C4-2B (cell line): ENCODE data around the gene PRRT1.
A peak's percentile ranks its signal among the peaks of the same experiment; 100 is the strongest.
"Not testable (repeated sequence)": the region's sequence is repeated elsewhere in the genome, so short reads cannot be mapped to it uniquely, and the experiment has no call there.

Experiments used
- H3K27ac ChIP-seq: fragments of 450-650 bp; 2 replicates; pipeline ENCODE4 v1.5.1; 2017
- ZFX ChIP-seq: fragments of 450-650 bp; IDR thresholded peaks from 2 replicates; pipeline ENCODE4 v1.6.1; 2017
- TF ChIP-seq, protein P1 (sequence below): fragments of 450-650 bp; conservative IDR thresholded peaks from 2 replicates; pipeline ENCODE4 v1.5.1; 2017; ENCODE audit warnings: mild to moderate bottlenecking

Gene PRRT1

DNA sequence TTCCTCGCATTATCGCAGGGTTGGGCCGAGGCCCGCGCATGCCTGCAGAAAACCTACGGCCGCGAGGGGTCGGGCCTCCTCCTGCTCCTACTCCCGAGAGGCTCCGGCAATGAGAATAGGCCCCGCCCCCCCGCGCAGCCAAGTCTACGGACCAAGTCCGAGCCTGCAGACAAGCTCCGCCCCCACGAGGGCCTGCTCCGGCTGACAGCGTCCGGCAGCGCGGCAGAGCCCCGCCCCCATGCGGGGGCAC is 43.8 kb upstream of the PRRT1 start:
- TF ChIP-seq, protein P1, sequence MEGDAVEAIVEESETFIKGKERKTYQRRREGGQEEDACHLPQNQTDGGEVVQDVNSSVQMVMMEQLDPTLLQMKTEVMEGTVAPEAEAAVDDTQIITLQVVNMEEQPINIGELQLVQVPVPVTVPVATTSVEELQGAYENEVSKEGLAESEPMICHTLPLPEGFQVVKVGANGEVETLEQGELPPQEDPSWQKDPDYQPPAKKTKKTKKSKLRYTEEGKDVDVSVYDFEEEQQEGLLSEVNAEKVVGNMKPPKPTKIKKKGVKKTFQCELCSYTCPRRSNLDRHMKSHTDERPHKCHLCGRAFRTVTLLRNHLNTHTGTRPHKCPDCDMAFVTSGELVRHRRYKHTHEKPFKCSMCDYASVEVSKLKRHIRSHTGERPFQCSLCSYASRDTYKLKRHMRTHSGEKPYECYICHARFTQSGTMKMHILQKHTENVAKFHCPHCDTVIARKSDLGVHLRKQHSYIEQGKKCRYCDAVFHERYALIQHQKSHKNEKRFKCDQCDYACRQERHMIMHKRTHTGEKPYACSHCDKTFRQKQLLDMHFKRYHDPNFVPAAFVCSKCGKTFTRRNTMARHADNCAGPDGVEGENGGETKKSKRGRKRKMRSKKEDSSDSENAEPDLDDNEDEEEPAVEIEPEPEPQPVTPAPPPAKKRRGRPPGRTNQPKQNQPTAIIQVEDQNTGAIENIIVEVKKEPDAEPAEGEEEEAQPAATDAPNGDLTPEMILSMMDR: no peak
- TF ChIP-seq ZFX: no peak
- H3K27ac ChIP-seq: peak overlapping the region; percentile 97

DNA sequence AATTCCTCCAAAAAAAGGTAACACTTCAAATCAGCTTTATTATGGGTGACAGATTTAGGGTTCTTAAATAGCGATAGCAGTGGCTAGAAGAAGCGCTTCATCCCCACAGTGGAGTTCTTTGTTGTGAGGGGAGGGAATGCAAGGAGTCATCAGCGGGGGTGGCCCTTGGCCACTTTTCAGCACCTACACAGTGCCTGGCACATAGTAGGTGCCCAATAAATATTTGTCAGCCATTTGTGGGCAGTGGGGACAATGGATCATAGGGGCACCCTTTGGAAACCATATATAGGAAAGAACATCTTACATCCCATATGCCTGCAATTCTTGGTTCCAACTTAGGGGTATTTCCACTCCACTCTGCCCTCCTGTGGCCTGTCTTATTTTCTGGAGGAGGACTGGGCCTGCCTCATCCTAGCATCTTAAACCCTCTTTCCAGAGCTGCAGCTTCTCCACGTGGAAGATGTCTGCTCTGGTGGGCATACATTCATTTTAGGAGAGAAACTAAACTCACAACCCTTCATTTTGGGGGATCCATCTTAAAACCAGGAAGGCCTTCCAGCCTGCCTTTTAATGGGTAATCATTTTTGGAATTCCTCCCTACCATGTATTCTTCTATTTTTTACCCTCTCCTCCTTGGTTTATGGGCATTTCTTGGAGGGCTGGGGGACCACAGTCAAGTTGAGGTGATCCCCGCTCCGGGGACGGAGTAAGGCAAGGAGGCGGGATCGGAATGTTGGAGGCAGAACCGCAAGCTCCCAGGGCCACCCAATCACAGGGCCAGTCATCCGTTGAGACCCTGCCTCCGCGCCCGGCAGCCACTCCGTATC is 43.3 kb upstream of the PRRT1 start:
- peak overlapping the region; percentile 97 for H3K27ac ChIP-seq
- TF ChIP-seq, protein P1: peak; percentile 80
- TF ChIP-seq ZFX: no peak

DNA sequence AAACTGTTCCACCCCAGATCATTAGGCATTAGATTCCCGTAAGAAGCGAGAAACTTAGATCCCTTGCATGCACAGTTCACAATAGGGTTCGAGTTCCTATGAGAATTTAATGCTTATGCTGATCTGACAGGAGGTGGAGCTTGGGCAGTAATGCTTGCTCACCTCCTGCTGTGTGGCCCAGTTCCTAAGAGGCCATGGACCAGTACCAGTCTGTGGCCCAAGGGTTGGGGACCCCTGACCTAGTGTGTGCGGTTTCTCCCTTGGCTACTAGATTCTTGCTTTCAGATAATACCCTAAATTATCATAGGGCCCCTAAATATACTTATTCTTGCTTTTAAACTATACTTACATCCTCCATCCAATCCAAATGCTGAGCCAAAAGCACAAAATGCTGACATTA is 42.6 kb upstream of the PRRT1 start:
- H3K27ac ChIP-seq: no peak overlapping the region
- TF ChIP-seq, protein P1: no peak
- no peak for TF ChIP-seq ZFX

DNA sequence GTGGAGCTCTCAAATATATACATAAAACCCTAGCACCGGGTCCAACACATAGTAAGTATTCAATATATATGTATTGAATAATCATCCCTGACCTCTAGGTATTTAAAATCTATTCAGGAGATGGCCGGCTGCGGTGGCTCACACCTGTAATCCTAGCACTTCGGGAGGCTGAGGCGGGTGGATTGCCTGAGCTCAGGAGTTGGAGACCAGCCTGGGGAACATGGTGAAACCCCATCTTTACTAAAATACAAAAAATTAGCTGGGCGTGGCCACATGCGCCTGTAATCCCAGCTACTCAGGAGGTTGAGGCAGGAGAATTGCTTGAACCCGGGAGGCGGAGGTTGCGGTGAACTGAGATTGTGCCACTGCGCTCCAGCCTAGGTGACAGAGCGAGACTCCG is 41.4 kb upstream of the PRRT1 start:
- not testable (repeated sequence) for H3K27ac ChIP-seq

DNA sequence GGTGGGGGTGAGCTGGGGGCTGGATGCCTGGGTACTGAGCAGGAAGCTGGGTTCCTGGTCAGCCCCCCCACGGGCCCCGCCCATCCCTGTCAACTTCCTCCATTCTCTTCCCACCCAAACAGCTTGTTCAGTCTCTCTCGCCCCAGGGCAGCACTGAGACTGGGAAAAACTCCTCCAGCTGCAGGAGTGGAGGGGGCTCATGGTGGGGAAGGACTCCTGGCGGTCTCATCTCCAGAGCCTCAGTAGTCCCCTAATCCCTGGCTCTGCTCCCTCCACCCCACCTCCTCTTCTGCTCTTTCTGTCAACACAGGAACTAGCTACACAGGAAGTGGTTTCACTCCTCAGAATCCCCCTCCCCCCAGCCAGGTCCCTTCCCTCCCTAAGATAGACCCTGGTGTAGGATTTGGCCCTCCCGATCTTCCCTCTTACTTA is 40.9 kb upstream of the PRRT1 start, which contains the start of gene GPSM3:
Gene GPSM3 (minus strand): TSS at position 36 of the 432 bp plus-strand sequence. CDS start 130 bp downstream, outside the sequence.
- no peak for TF ChIP-seq ZFX
- TF ChIP-seq, protein P1: no peak
- H3K27ac ChIP-seq: no peak within 1 kb of the TSS

DNA sequence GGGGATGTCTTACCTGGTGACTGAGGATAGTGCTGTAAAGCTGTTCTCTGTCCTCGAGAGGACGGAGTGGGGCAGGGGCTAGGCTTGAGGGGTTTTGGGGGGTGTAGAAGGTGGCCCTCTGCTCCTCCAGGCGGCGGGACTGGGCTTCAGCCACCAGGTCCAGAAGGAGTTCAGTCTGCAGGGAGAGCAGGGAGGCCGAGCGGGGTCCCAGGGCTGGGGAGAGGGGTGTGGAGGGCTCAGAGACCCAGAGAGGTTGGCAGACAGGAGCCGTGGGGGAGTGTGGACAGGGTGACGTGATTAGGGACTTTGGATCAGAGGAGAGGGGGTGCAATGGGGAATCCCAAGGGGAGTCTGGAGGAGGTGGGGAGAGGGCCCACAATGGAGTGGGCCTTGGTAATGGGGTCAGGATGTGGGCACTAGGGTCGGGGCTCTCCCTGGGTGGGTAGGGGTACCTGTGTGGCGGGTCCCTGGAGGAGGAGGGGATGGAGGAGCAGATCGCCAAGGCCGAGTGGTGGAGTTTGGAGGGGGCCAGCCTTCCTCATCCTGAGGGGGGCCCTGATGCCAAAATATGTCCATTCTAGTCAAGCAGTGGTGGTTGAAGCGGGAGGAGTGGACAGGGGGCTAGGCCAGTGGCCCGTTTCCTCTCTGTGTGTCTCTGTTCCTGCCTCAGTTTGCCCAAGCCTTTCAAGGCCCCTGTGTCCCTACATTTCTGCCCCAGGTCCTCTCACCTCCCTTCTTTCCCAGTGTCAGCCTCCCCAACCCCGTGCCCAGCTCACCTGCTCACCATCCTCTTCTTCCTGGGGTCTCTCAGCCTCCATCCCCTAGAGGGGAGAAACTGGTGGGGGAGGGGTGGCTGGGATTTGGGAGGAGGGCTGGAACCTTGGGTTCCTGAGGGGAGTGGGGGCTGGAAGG is 40.2 kb upstream of the PRRT1 start:
- no peak for TF ChIP-seq ZFX
- TF ChIP-seq, protein P1: no peak
- H3K27ac ChIP-seq: no peak overlapping the region

DNA sequence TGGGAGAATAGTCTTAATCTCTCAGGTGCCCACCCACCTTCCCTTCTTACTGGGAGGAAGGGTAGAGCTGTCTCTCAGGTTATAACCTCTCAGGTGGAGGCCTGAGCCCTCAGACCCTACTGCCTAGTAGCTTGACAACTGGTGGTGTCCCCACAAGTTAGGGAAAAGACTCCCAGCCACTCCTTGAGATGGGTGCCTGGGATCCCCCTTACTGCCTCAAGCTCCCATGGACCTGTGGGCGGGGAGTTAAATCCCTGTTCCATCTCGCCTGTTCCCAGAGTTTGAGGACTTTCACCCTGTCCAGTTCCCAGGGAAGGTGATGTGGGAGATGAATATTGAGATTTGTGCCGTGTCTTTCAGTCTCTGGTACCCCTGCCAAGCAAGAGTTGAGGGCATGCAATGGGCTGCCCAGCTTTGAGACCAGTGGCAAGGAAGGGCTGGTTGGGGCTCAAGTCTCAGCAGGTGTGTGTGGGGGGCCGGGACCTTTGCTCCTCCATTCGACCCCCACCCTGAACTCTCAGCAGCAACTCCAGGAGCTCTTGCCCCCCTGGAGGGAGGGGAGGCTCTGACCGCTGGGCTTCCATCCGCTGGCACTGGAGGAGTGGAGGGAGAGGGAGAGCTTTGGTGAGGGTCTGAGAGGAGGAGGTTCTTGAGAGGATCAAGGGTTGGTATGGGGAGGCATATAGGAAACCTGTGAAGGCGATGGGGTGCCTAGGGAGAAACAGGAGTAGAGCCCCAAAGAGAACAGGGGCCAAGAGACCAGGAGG is 39.4 kb upstream of the PRRT1 start:
- TF ChIP-seq ZFX: no peak
- TF ChIP-seq, protein P1: no peak
- H3K27ac ChIP-seq: peak overlapping the region; percentile 73
